ENCODE measurements around the gene PTDSS2. TPM values are rescaled to one million over a fixed set of nuclear protein-coding genes. Genes with fewer than 3 reads are reported as not detected.

PTDSS2 gene
- total RNA-seq, 1 experiment from 2014 or later: 28.2 TPM

GRCh38 chr11:472272-472671 lies 22.2 kb downstream of the PTDSS2 start:
- CTCF ChIA-PET: interaction anchor here (1.1 kb wide), 2 partner anchors 21 to 222 kb away, joined by 3 to 4 read pairs; no protein-coding TSS in a partner anchor

GRCh38 chr11:472816-473215 lies 22.7 kb downstream of the PTDSS2 start:
- no peaks in the 10 kb centered on the region for H3K4me1 Mint-ChIP-seq (ENCODE audit: insufficient read depth, unreplicated experiment)
- BruUV-seq (replicated peaks): no TSS peak
- no peak for DNase-seq (ENCODE audit: unreplicated experiment)
- intact Hi-C loops (cut with micrococcal nuclease): no loop called here
- no peak for TF ChIP-seq CTCF (IDR thresholded peaks at IDR 0.05; ENCODE audit: unreplicated experiment)
- POLR2A ChIA-PET: interaction anchor here (0.5 kb wide), 1 partner anchor 270 kb away, joined by 3 read pairs; no protein-coding TSS in a partner anchor
- no peaks in the 10 kb centered on the region for H3K9me3 Mint-ChIP-seq (ENCODE audit: unreplicated experiment)
- CTCF ChIA-PET: interaction anchor here (0.6 to 1.1 kb wide), 4 partner anchors 13 to 222 kb away, joined by 3 to 4 read pairs (median 4); no protein-coding TSS in a partner anchor
- H3K27ac Mint-ChIP-seq (ENCODE audit: low read depth, unreplicated experiment): no peak overlapping the region
- no peak overlapping the region for H3K4me3 Mint-ChIP-seq (ENCODE audit: unreplicated experiment)
- peaks cover 6% of the 10 kb centered on the region for H3K36me3 Mint-ChIP-seq (ENCODE audit: insufficient read depth, unreplicated experiment)
- no peaks in the 10 kb centered on the region for H3K27me3 Mint-ChIP-seq (ENCODE audit: insufficient read depth, unreplicated experiment)

More at GRCh38 chr11:472272-472671, 22.2 kb downstream of the PTDSS2 start:
- Mint-ChIP-seq H3K9me3 (ENCODE audit: unreplicated experiment) (no peaks in the 10 kb centered on the region), H3K4me1 (ENCODE audit: insufficient read depth, unreplicated experiment) (no peaks in the 10 kb centered on the region), H3K27me3 (ENCODE audit: insufficient read depth, unreplicated experiment) (no peaks in the 10 kb centered on the region), H3K4me3 (ENCODE audit: unreplicated experiment) (no peak overlapping the region), H3K27ac (ENCODE audit: low read depth, unreplicated experiment) (no peak overlapping the region), H3K36me3 (ENCODE audit: insufficient read depth, unreplicated experiment) (peaks cover 6% of the 10 kb centered on the region)
- BruUV-seq (replicated peaks): no TSS peak
- DNase-seq (ENCODE audit: unreplicated experiment): no peak
- intact Hi-C loops (cut with micrococcal nuclease): no loop called here
- POLR2A ChIA-PET: interaction anchor here (0.5 kb wide), 1 partner anchor 271 kb away, joined by 3 read pairs; no protein-coding TSS in a partner anchor
- TF ChIP-seq CTCF (IDR thresholded peaks at IDR 0.05; ENCODE audit: unreplicated experiment): no peak

DNA sequence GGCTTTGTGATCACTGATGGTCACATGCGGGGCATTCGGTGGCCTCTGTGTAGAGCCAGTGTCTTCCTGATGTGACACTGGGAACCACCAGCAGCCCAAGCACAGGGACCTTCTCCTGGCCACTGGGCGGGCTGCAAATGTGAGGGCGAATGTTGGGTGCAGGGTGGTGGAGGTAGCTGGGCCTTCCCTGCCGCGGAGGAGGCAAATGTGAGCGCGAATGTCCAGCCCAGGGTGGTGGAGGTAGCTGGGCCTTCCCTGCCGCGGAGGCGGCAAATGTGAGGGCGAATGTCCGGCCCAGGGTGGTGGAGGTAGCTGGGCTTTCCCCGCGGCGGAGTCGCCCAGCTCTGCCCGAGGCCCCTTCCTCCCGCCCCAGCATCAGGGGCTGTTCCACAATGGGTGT lies 23.3 kb downstream of the PTDSS2 start:
- Mint-ChIP-seq H3K27ac (ENCODE audit: low read depth, unreplicated experiment) (no peak overlapping the region), H3K4me1 (ENCODE audit: insufficient read depth, unreplicated experiment) (no peaks in the 10 kb centered on the region), H3K27me3 (ENCODE audit: insufficient read depth, unreplicated experiment) (no peaks in the 10 kb centered on the region), H3K36me3 (ENCODE audit: insufficient read depth, unreplicated experiment) (peaks cover 6% of the 10 kb centered on the region), H3K9me3 (ENCODE audit: unreplicated experiment) (no peaks in the 10 kb centered on the region), H3K4me3 (ENCODE audit: unreplicated experiment) (no peak overlapping the region)
- no peak for TF ChIP-seq CTCF (IDR thresholded peaks at IDR 0.05; ENCODE audit: unreplicated experiment)
- CTCF ChIA-PET: interaction anchor here (0.5 to 1.1 kb wide), 5 partner anchors 22 to 223 kb away, joined by 3 to 5 read pairs (median 4); no protein-coding TSS in a partner anchor
- BruUV-seq (replicated peaks): no TSS peak
- intact Hi-C loops (cut with micrococcal nuclease): no loop called here
- DNase-seq (ENCODE audit: unreplicated experiment): no peak
- POLR2A ChIA-PET: no interaction called here

GRCh38 chr11:473962-474785 lies 24.1 kb downstream of the PTDSS2 start:
- TF ChIP-seq CTCF (IDR thresholded peaks at IDR 0.05; ENCODE audit: unreplicated experiment): no peak
- H3K9me3 Mint-ChIP-seq (ENCODE audit: unreplicated experiment): no peaks in the 10 kb centered on the region
- intact Hi-C loops (cut with micrococcal nuclease): no loop called here
- H3K4me3 Mint-ChIP-seq (ENCODE audit: unreplicated experiment): no peak overlapping the region
- peaks cover 6% of the 10 kb centered on the region for H3K36me3 Mint-ChIP-seq (ENCODE audit: insufficient read depth, unreplicated experiment)
- BruUV-seq (replicated peaks): no TSS peak
- H3K4me1 Mint-ChIP-seq (ENCODE audit: insufficient read depth, unreplicated experiment): no peaks in the 10 kb centered on the region
- CTCF ChIA-PET: interaction anchor here (1.0 kb wide), 1 partner anchor 26 kb away, joined by 5 read pairs; no protein-coding TSS in a partner anchor
- POLR2A ChIA-PET: interaction anchor here (0.7 kb wide), 1 partner anchor 23 kb away, joined by 3 read pairs; no protein-coding TSS in a partner anchor
- no peak for DNase-seq (ENCODE audit: unreplicated experiment)
- no peaks in the 10 kb centered on the region for H3K27me3 Mint-ChIP-seq (ENCODE audit: insufficient read depth, unreplicated experiment)
- H3K27ac Mint-ChIP-seq (ENCODE audit: low read depth, unreplicated experiment): no peak overlapping the region

All from MCF 10A (cell line).